GM18868 (cell line): Measurements from ENCODE around the gene PLEKHG3.

Experiments used
- ATAC-seq: cut with Tn5 transposase; IDR thresholded peaks from one replicate; pipeline ENCODE4 v1.9.1; 2021; ENCODE audit warnings: mild to moderate bottlenecking, moderate library complexity; ENCODE audit not compliant: unreplicated experiment

The PLEKHG3 gene

DNA sequence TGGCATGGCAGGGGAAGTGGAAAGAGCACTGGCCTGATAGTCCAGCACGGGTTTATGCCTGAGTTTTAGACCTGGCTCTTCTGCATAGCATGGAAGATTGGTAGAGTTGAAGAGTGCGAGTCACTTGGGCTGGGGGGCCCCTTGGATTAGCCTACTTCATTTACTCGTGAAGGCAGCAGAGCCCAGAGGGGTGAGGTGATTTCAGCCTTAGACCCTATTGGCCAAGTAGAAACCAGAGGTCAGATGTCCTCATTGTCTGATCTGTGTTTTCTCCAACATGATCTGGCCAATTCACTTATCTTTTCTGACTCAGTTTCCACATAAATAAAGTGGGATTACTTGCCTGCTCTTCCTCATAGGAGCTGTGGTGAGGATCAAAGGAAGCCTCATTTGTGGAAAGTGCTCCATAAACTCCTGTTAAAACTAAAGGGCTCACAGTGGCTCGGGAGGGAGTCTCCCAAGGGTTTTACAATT, 1.9 kb downstream of the PLEKHG3 start:
- ATAC-seq = no peak

DNA sequence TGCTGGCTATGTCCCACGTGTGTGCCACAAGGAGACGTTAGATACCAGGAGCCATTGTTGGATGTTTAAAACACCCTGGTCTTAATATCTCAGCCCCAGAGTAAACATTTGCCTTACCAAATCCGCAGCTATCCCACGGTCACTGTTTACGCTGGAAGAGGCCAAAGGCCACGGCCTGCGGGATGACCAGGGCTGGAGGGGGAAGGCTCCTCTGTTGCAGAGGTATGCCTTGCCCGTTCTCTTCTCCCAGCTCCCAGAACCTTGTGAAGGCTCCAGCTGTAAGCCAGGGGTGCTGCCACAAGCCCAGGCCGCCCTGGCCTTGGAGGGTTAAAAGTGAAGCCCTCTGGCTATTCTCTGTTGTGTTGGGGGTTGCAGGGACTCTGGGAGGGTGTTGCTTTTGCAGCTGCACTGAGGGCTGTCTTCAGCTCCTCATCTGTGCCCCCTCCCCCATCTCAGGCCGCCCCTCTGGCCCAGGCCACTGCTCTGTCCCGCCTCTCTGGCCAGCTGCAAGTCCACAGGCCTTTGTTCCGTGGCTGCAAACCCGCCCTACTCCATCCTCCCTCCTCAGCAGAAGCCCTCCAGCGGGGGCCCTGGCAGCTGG, 2.5 kb downstream of the PLEKHG3 start:
- ATAC-seq = no peak

DNA sequence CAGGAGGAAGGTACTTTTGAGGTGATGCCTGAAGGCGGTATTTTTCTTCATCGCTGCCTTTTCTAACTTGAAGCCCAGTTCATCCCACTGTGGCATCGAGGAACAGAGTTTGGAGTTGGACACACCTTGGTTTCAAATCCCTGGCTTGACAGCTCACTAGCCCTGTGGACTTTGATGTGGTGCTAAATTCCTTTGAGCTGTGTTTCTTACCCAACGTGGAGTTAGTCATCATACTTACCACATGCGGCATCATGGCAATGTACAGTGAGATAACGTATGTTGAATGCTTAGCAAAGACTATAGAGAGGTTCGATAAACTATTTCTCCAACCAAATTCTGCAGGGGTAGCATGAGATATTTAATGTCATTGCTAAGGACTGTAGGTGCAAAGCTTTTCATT, 3.4 kb downstream of the PLEKHG3 start:
- no peak for ATAC-seq

DNA sequence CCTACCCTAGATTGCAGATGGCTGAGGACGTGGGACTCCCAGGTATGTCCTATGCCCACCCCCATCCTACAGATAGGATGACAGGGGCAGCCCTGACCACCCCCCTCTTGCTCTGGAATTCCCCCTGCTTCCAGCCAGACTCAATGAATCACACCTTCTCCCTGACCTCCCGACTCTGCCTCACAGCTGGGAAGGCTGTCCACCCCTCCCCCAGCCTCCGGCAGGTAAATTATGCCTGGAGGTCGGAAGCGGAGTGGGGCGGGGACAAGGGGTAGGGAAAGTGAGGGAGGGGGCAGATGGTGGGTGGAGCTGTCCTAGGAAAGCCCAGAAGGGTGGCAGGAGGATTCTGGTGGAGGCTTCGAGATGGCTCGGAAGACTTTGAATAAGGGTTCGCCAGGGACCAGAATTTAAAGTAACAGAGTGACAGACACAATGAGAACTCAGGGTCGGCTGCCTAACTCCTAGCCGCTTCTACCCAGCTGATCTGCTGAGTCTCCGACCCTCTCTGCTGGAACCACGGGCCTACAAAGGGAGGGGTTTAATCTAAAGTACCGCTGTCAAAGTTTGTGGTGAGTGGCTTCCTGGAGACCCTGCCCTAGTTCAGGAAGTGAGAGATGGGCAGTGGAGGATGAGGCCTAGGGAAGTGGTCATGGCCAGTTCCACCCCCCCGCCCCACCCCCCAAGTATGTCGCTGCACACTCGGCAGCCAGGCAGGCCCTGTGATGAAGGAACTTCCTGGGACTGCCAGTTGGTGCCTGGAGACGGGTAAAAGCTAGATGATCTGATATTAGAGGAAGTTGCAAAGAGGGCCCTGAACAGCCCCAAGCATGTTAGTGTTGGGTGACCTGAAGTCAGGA, 4.2 kb downstream of the PLEKHG3 start:
- no peak for ATAC-seq

DNA sequence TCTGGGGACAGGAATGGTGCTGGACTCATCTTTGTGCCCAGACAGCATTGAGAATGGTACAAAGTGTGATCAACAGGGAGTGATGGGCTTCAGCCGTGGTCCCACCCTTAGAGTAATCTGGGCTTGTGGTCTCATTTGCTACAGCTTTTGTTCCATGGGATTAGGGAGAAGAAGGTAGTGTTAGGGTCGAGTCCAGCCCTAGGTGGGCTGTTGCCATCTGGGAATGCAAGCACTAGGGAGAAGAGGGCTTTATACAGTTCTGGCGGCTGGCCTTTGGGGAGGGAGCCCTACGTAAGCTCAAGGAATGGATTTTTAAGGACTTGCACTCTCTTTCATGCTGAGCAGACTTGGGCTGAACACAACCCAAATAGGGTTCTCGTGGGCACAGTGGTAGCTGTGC, 4.9 kb downstream of the PLEKHG3 start:
- no peak for ATAC-seq

DNA sequence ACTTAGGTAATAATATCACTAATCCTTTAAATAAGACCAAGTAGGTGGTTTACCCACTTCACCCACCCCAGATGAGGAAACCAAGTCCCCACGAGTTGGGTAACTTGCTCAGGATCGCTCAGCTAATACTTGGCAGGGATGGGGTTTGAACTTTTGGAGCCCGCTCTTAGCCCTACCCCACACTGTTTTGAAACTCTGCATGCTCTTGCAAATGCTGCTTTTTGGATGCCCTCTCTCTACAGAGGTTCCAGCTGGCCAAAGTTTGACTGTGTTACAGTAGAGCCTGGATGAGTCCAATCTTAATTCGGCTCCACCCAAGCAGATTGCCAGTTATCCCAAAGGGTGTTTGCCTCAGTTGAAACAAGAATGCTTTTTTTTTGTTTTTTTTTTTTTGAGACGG, 6.8 kb downstream of the PLEKHG3 start:
- no peak for ATAC-seq

DNA sequence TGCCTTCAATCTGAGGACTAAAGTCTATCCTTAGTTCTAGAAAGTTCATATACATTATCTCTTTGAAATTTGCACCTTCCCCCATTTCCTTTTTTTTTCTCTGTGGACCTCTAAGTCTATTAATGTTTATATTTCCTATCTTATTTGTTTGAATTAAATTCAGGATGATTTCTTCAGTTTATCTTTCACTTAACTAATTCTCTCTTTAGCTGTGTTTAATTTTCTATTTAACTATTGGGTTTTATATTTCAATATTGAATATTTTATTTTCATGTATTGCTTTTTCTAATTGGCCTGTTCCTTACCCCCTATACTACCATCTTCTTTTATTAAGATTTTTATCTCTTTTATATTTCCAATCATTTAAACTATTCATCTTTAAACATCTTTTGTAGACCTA, 9.5 kb downstream of the PLEKHG3 start:
- no peak for ATAC-seq

DNA sequence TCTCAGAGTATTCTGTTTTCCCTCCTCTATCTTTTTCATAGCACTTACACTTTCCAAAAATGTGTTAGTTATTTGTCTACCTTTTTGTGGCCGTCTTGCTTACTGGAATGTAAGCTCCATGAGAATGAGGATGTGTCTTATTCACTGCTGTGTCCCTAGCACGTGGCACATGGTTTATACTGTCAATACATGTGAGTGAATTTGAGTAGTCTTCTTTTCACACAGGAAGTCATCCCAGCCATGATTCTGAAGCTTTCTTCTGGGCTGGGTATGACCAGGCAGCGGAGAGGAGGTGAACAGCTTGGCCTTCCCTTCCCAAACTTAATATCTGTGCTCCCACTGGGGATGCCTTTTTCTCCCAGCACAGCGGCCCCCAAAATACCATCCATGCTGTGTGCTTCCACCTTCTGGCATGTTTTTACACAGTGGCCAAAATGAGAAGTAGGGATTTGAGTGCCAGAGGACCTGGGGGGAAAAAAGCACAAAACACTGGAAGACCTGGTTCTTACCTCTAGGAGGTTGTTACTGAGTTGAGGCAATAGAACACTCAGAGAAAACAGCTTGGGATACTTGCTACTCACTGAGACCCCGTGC, 10.3 kb downstream of the PLEKHG3 start:
- ATAC-seq = no peak

DNA sequence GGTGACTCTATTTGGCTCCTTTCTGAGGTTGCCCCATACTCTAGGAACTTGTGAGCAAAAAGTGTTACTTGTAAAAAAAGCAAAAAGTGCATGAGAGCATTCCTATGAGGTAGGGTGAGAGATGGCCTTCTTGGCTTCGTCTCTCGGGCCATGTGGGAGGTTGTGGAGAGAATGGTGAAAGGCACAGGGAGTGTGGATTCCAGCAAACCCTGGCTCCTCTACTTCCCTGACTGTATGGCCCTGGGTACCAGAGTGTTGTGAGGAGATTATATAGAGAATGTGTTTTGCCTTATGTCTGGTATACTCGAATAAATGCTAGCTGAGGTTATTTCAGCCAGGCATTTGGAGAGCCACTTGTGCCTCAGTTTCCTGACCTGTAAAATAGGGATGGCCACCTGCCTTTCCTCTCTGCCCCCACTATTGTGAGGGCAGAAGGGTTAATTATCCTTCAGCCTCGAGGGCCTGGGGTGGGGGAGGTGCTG, 11.0 kb downstream of the PLEKHG3 start:
- no peak for ATAC-seq

DNA sequence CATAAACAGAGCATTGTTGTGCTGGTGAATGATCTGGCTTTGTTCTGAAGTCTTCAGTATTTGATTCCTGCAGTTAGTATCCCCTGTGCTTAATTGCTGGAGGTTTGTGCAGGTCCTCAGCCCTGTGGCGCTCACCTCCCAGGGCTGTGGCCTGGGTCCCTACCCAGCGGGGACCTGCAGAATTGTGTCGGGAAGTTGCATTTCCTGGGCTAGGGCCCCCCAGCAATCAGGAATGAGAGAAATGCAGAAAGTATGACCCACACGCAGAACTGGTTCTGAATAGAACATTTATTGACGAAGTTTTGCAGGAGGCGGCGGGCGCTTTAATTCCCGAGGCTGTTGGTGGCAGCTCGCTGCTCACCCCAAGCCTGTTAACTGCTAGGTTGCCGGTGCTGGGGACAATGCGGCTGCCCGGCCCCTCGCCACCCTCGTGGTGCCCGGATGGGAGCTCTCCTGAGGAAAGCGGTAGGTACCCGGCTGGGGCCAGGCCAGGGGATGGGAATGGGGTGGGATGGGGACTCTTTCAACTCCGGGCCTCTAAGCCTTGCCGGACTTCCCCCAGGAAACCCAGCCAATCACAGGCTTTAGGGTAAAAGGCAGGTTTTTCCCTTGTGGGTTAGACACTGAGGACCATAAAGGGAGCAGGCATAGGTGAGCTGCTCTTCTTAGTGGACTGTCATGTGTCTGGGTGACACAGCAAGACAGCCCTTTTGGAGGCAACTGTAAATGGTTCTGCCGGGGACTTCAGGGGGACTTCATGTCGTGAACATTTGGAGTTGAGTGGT, 11.6 kb downstream of the PLEKHG3 start:
- no peak for ATAC-seq

DNA sequence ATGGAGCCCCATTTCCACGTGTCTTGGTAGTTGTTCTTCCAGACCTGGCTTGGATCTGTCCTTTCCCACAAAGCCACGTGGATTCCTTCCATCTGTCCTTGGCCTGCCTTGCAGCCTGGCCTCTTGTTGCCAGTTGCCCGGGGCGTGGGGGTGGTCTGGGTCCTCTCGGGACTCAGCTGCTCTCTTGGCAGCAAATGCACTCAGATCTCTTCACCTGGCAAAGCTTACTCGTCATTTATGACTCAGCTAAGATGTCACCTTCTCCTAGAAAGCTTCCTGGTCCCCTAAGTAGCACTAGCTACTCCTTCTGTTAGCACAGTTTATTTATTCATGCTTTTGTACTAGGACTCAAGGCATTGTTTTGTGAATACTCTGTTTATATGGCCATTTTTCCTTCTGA, 13.6 kb downstream of the PLEKHG3 start:
- ATAC-seq = no peak

DNA sequence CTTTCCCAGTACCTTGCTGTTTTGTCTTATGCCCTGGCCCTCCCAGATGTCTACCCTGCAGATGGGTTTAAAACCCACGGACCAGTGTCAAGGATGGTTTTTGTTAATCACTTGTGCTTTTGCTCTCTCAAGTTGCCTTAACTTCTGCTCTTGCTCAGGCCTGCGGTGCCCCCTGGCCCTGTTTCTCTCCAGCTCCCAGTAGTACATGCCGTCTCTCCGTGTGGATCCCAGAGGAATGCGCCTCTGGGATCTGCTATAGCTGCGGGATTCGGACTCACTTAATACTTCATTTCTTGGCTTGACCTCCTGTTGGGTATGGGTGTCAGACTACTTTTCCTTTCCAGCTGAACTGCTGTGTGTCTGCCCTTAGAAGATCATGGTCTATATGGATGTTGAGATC, 14.5 kb downstream of the PLEKHG3 start:
- ATAC-seq = no peak

DNA sequence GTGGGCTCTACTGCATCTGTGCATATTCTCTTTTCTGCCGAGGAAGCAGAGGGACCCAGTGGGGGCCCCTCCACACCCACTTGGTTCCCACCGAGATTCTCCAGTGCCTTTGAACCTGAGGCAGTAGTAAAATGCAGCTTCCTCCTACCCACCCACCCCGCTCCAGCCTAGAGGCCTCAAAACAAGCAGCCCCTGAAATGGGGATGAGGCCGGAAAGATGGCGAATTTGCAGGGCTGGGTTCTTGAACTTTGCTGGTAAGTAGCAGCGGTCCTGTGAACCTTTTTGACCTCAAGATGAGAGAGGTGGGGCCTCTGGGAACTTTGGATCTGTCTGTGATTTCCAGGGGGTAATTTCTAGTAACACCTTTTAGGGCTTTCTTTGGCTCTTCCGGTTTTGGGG, 15.4 kb downstream of the PLEKHG3 start:
- no peak for ATAC-seq

DNA sequence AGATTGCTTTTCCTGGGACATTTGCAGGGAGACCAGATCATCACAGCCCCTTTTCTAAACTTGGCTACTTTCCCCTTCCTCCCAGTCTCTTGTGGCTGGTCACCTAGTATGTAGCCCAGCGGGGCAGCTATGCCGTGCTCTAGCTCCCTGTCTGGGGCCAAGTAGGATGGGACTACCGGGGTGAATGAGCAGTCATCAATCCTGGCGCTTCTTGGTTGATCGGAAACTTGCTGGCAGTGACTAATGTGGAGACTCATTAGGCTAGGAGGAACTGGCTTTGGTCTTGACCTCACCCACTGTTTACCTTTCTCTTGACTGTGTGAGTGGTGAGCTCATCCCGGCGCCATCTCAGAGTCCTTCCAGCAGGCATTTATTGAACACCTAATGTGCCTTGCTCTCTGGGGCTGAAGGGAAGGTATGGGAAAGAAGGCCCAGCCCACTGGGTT, 15.9 kb downstream of the PLEKHG3 start:
- ATAC-seq = no peak

DNA sequence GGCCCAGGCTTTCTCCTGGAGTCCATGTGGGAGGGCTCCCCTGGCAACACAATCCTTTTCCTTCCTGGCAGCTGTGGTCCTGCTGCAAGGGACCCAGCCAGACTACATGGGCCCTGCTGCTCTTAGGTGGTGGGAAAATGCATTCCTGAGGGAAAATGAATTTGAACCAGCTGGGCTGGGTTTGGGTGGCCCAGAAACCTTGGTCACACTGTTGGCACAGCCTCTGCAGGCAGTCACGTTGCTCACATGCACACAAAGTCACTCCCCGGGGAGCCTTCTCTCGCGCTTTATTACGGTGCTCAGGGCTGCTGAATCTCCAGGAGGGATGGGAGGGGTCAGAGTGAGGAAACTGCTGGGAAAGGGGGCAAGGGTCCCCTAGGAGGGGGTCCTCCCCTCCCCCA, 17.2 kb downstream of the PLEKHG3 start:
- ATAC-seq = no peak

DNA sequence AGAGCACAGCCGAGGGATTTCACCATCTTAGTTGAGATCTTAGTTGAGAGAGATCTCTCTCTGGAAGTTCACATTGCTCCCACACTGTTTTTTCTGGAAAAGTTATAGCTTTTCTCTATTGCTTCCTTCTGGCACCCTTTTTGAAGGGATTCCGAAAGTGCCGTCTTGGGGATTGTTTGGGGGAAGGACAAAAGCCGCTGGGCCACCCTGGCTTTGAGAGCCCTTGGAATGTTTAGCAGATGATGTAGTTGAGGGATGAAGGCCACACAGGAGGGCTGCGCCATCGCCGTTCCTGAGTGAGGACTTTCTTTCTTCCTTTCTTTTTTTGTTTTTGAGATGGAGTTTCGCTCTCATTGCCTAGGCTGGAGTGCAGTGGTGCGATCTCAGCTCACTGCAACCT, 17.7 kb downstream of the PLEKHG3 start:
- ATAC-seq = no peak

DNA sequence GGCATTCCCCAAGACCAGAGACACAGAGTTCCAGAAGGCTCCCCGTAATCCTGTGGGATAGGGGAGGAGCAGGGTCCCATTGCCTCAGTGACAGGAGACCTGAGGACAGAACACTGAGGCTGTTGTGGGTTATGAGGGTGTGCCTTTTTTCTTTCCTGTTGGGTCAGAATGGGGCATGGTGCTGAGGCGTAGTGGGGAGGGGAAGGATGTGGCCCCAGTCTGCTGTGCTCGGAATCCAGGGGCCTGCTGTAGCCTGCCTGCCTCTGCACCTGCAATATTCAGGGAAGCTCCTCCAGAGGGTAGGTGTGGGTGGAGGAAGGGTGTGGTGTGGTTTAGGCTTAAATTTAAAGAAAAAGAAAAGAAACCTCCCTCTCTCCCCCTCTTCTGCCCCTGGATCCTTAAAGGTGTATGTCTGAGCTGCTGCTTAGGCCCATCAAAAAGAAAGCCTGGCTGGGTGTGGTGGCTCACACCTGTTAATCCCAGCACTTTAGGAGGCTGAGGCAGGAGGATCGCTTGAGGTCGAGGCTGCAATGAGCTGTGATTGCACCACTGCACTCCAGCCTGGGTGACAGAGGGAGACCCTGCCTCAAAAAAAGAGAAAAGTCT, 18.7 kb downstream of the PLEKHG3 start:
- ATAC-seq = no peak

DNA sequence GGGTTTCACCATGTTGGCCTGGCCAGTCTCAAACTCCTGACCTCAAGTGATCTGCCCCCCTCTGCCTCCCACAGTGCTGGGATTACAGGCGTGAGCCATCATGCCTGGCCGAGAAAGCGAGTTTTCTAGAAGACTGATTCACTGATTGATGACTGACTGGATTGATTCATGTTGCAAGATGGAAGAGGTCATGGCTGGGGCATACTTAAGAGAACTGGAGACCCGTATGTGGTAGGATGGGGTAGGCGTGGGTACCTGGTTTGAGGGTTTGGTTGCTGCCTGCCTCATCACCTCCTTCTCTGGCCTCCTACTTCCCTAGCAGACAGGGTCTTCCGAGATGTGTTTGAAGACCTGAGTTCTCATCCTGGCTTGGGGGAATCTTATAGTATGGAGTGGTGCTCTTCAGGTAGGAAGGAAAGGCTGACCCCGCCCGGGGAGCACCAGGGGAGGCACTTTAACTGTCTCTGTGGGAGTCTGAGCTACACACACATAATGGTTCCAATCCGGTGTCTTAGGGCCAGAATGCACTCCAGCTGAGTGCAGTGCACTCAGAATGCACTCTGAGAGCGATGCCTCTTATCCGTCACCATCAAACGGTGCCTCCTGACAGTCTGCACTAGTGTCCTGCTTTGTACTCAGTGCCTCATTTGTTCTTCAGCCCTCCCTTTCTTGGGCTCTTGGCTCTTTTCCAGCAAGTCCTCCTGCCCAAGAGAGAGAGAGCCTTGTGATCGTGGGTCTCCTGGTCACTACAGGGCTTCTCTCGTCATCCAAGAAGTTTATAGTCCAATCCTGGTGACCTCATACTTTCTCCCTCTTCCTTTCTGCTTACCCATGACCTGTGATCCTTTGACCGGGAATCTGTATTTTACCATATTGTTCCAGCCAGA, 19.7 kb downstream of the PLEKHG3 start:
- no peak for ATAC-seq

DNA sequence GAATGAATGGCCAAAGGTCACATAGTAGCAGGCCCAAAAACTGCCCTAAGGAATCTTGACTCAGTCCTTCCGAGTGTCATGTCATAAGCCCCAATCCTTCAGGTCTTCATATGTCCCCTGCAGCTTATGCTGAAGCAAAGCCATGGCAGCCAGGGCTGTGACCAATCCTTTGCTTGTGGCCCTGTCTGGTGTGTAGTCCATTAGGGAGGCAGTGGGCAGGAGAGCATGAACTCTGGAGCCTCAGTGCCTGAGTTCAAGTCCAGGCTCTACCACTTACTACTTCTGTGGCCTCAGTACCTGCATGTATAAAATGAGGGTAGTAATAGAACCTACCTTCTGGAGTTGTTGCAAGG, 20.3 kb downstream of the PLEKHG3 start:
- no peak for ATAC-seq

DNA sequence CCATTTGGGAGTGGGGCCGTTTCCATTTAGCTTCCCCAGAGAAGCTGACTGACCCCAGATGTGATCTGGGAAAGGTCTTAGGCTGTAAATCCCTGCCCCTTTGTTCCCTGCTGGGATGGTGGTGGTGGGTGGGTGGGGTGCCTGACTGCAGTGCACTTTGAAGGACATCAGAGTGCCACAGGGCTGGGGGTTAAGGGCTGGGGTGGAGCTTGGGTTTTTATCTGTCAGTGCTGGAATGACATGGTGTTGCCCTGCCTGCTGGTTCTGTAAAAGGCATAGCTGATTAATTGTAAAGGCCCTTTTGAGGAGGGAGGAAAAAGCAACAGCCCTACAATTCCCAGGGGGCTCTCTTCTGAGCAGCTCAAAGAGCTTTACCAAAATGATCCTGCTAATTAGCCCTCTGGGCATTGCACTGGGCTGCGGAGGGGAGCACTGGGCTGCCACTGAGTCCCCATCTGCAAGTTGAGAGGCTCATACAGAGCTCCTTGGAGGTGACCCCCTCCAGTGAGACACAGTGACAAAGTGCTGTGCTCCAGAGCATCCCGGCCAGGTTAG, 21.1 kb downstream of the PLEKHG3 start:
- no peak for ATAC-seq
